Heart right ventricle (tissue), 16 donors: ENCODE data around the gene NCBP3. TPM values are rescaled to one million over a fixed set of nuclear protein-coding genes. Genes with fewer than 3 reads are reported as not detected.

Experiments
- ATAC-seq, 8 donors: fragments of 200-7000 bp; cut with Tn5 transposase; one replicate each; pipeline ENCODE4 v1.9.1; 2020; ENCODE audit warnings: mild to moderate bottlenecking in 8 of 8, moderate library complexity in 8 of 8, moderate number of reproducible peaks in 1 of 8
- DNase-seq, 2 donors: peaks; one replicate each; pipeline ENCODE4 v3.0.0-alpha.2; 2020
- H3K27ac ChIP-seq, 10 donors: fragments of 200-600 bp; sonication (generic) in 2 of 10; one replicate each; pipeline versions ENCODE4 v1.5.0 to v1.8.0; 2020 to 2022; ENCODE audit warnings: mild to moderate bottlenecking in 3 of 10
- H3K27me3 ChIP-seq, 7 donors: fragments of 200-600 bp; one replicate each; pipeline ENCODE4 v1.8.0; 2021 to 2022; ENCODE audit warnings: mild to moderate bottlenecking in 2 of 7
- H3K36me3 ChIP-seq, 9 donors: fragments of 200-600 bp; sonication (generic) in 1 of 9; one replicate each; pipeline versions ENCODE4 v1.5.0 to v1.8.0; 2020 to 2022; ENCODE audit warnings: mild to moderate bottlenecking in 2 of 9
- H3K4me1 ChIP-seq, 9 donors: fragments of 200-600 bp; sonication (generic) in 1 of 9; one replicate each; pipeline versions ENCODE4 v1.5.0 to v1.8.0; 2020 to 2022; ENCODE audit warnings: mild to moderate bottlenecking in 4 of 9
- H3K4me3 ChIP-seq, 10 donors: fragments of 200-600 bp; sonication (generic) in 2 of 10; one replicate each; pipeline versions ENCODE4 v1.5.0 to v1.8.0; 2020 to 2022; ENCODE audit warnings: mild to moderate bottlenecking in 7 of 10, moderate library complexity in 2 of 10
- H3K9me3 ChIP-seq, 11 donors: fragments of 200-600 bp in 10 of 11; sonication (generic) in 2 of 11; one replicate each; pipeline versions ENCODE4 v1.5.0 to v1.8.0; 2013 to 2022; ENCODE audit warnings: mild to moderate bottlenecking in 2 of 11, control low read depth in 1 of 11, moderate library complexity in 1 of 11
- WGBS, 2 donors: extraction: QIAGEN DNeasy Blood & Tissue Kit; methylation state at CpG; one replicate each; pipeline ENCODE4 v1.1.7; 2013; ENCODE audit warnings: inconsistent platforms in 1 of 2; 5-methylcytosine and 5-hydroxymethylcytosine counted together
- intact Hi-C, 10 donors: fragments of 100-400 bp; cut with DNase I; formaldehyde crosslinking; loops; one replicate each; pipeline versions ENCODE4 v1.11.1 to v1.14.2; 2022
- polyA plus RNA-seq, 2 donors: library from polyadenylated mRNA; stranded (reverse); fragments of 200-250 nt; gene quantifications; one replicate each; pipeline ENCODE4 v1.2.3, GENCODE V29; 2013
- total RNA-seq, 10 donors: library from RNA; stranded (reverse); fragmentation: NEBNext Ultra II Directional in 3 of 10; extraction: Animal tissue kit (Norgen Biotek cat#: 25700) in 3 of 10; gene quantifications; one replicate each; pipeline versions ENCODE4 v1.2.1 to v1.2.4, GENCODE V29; 2021 to 2023
- TF ChIP-seq, protein P1 (sequence below), 9 donors: fragments of 200-600 bp; sonication (generic) in 2 of 9; IDR thresholded peaks; one replicate each; pipeline versions ENCODE4 v1.5.0 to v1.8.0; 2021 to 2022; ENCODE audit warnings: antibody characterized with exemption in 9 of 9, mild to moderate bottlenecking in 5 of 9, moderate library complexity in 1 of 9
- donor health status: Arrhythmogenic right ventricular cardiomyopathy.
- donor health status: ischemic (EF 13 %, LVEDD 7.1; RV severe dilation, severe dysfunction).
- donor health status: healthy with polysubstance abuse.
- donor health status: DM: no; HTN: yes; CAD: no.
- donor health status: DM: no; HTN: no; CAD: no.
- donor health status: ischemic (EF 25% LVEDD 6.9; RV normal size, moderate dysfunction).
- donor health status: ischemic (EF 25% LVEDD 5.7; RV mildly dilated, moderate dysfunction).
- donor health status: healthy.
- donor health status: DM: yes; HTN: yes; CAD: no.
- donor health status: Ischemic cardiomyopathy.
- donor health status: ischemic (EF 35%, LVEDD 5.7; RV mildly dilated, moderate dysfunction).
- donor health status: nonischemic (EF 11% LVEDD 7.7; RV severe dilation, severe dysfunction).
- donor health status: DM: yes; HTN: yes; CAD: no.
- donor health status: PGD.
- donor health status: ischemic (EF 29% LVEDD 5.4; RV normal size, mild dysfunction).
- donor health status: nonischemic (EF 23%, LVEDD 6.1; RV moderate dilation, normal function).

Gene NCBP3
- total and polyA plus RNA-seq, 12 donors = 7.3 to 30.9 (median 21.0) TPM

DNA sequence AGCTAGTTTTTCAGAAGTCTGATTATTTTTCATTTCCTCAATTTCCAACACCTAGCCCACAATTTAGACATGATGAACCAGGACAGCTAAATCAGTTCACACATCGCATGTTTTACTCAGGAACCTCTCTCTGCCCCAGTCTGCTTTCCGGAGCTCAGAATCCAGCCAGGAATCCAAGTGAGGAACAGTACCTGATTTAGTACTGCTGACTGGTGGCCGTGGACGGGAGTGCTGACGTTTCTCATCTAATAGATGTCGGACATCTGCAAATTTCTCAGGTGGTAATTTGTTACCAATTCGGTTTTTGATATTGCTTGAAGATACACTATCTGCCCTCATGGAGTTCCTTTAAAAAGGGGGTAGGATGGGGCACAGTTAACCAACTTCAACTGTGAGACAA is 30.1 kb downstream of the NCBP3 start:
- WGBS, 2 donors = 89% methylated on average over 7 of the region's 7 CpGs
- H3K27me3 ChIP-seq = no peaks in the 10 kb centered on the region
- H3K27ac ChIP-seq = no peak overlapping the region
- peaks cover 0 to 4% (median 0%) of the 10 kb centered on the region in 9 donors for H3K4me1 ChIP-seq
- TF ChIP-seq, protein P1, sequence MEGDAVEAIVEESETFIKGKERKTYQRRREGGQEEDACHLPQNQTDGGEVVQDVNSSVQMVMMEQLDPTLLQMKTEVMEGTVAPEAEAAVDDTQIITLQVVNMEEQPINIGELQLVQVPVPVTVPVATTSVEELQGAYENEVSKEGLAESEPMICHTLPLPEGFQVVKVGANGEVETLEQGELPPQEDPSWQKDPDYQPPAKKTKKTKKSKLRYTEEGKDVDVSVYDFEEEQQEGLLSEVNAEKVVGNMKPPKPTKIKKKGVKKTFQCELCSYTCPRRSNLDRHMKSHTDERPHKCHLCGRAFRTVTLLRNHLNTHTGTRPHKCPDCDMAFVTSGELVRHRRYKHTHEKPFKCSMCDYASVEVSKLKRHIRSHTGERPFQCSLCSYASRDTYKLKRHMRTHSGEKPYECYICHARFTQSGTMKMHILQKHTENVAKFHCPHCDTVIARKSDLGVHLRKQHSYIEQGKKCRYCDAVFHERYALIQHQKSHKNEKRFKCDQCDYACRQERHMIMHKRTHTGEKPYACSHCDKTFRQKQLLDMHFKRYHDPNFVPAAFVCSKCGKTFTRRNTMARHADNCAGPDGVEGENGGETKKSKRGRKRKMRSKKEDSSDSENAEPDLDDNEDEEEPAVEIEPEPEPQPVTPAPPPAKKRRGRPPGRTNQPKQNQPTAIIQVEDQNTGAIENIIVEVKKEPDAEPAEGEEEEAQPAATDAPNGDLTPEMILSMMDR (IDR thresholded peaks at IDR 0.05) = no peak
- no peaks in the 10 kb centered on the region for H3K9me3 ChIP-seq
- H3K36me3 ChIP-seq = peaks cover 0 to 100% (median 84%) of the 10 kb centered on the region in 9 donors
- DNase-seq = no peak
- no peak for ATAC-seq
- intact Hi-C loops = no loop called here
- H3K4me3 ChIP-seq = no peak overlapping the region

DNA sequence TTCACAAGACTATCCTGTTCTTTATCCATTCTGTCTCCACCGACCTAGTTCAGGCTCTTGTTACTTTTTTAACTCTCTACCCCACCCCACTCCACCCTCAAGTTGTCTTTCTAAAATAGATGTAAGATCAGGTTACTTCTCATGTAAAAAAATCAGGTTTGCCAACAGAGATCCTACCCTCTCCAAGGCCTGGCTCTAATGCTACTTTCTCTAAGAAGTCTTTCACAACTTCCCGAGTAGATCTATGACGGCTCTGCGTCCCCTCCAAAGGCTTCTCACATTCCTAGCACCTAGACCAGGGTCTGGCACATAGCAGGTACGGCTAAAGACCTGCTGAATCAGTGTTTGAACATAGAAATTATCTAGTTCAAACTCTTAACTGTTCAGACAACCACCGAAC is 30.9 kb downstream of the NCBP3 start:
- Histone ChIP-seq H3K4me3 (no peak overlapping the region), H3K36me3 (peaks cover 0 to 100% (median 87%) of the 10 kb centered on the region in 9 donors), H3K9me3 (no peaks in the 10 kb centered on the region), H3K27me3 (no peaks in the 10 kb centered on the region), H3K4me1 (peaks cover 0 to 4% (median 0%) of the 10 kb centered on the region in 9 donors), H3K27ac (no peak overlapping the region)
- intact Hi-C loops = no loop called here
- ATAC-seq = no peak
- WGBS, 2 donors = 86 to 91% methylated on average over 6 of the region's 6 CpGs
- TF ChIP-seq, protein P1 (IDR thresholded peaks at IDR 0.05) = no peak
- no peak for DNase-seq

DNA sequence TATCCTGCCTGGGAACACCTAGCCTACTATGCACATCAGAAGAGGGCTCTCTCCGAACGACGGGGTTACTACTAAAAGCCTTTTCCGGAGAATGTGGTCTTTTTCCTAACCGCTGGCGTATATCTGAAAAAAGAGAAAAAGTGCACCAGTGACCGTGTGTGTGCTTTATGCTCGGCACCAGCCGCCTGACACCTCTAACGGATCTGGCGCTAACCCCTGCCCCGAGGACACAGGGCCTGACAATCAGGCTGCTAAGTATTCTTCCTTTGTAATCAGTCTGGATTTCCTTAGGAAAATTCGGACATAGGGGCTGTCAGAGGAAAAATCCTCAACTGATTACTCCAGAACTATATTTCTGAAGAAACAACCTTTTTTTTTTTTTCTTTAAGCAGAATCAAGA is 31.7 kb downstream of the NCBP3 start:
- no peak overlapping the region for H3K4me3 ChIP-seq
- intact Hi-C loops = no loop called here
- H3K27ac ChIP-seq = no peak overlapping the region
- H3K27me3 ChIP-seq = no peaks in the 10 kb centered on the region
- TF ChIP-seq, protein P1 (IDR thresholded peaks at IDR 0.05) = no peak
- peaks cover 0 to 4% (median 0%) of the 10 kb centered on the region in 9 donors for H3K4me1 ChIP-seq
- 92 to 95% methylated on average over 13 of the region's 13 CpGs for WGBS, 2 donors
- no peak for DNase-seq
- no peak for ATAC-seq
- no peaks in the 10 kb centered on the region for H3K9me3 ChIP-seq
- peaks cover 0 to 100% (median 87%) of the 10 kb centered on the region in 9 donors for H3K36me3 ChIP-seq

DNA sequence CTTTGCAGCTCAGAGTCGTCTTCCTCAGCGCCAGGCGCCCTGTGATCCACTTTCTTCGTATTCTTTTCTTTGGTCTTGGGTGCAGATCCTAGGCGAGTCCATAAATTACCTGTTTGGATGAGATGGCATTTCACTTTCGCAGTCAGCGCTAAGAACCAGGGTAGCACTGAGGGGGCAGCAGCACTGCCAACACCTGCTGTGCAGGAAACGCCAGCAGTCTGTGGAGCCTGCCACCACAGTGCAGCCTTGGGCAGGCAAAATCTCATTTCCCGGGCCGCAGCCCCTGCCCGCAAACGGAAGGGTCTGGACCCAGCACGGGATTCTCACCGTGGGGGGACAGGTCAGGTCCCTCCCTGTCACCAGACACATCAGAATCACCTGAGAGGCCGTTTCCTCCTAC is 32.9 kb downstream of the NCBP3 start:
- Histone ChIP-seq H3K36me3 (peaks cover 0 to 100% (median 76%) of the 10 kb centered on the region in 9 donors), H3K4me1 (no peaks in the 10 kb centered on the region), H3K27me3 (no peaks in the 10 kb centered on the region), H3K9me3 (no peaks in the 10 kb centered on the region), H3K4me3 (no peak overlapping the region), H3K27ac (no peak overlapping the region)
- DNase-seq (no peak), ATAC-seq (no peak)
- 86 to 91% methylated on average over 15 of the region's 15 CpGs for WGBS, 2 donors
- intact Hi-C loops = no loop called here
- TF ChIP-seq, protein P1 (IDR thresholded peaks at IDR 0.05) = no peak
